Astrocyte (in vitro differentiated cells and primary cell): ENCODE data around the gene WTAP. TPM values are rescaled to one million over a fixed set of nuclear protein-coding genes. Genes with fewer than 3 reads are reported as not detected.
"Not testable (repeated sequence)": the region's sequence is repeated elsewhere in the genome, so short reads cannot be mapped to it uniquely, and the experiment has no call there.

Experiments used
- DNase-seq: peaks from one replicate; pipeline ENCODE4 v3.0.0-alpha.2; 2010; ENCODE audit warnings: low read depth
- FAIRE-seq: peaks from 2 replicates; lab custom pipeline; 2011; peaks lifted over from hg19 to GRCh38; lab: Jason Lieb, UNC
- H2AFZ ChIP-seq: 2 replicates; pipeline ENCODE4 v1.6.0; 2012; ENCODE audit warnings: low read depth, low read length, inconsistent platforms
- H3K27ac ChIP-seq: 2 replicates; pipeline ENCODE4 v1.5.1; 2011; ENCODE audit warnings: low read depth, low read length, inconsistent platforms
- H3K27me3 ChIP-seq: 2 replicates; pipeline ENCODE4 v1.6.0; 2011; ENCODE audit warnings: low read length, inconsistent platforms; ENCODE audit not compliant: insufficient read depth
- H3K36me3 ChIP-seq: 2 replicates; pipeline ENCODE4 v1.5.1; 2011; ENCODE audit warnings: low read length, inconsistent platforms; ENCODE audit not compliant: insufficient read depth
- H3K4me1 ChIP-seq: 2 replicates; pipeline ENCODE4 v1.5.1; 2011; ENCODE audit warnings: low read length, inconsistent platforms; ENCODE audit not compliant: insufficient read depth
- H3K4me2 ChIP-seq: 2 replicates; pipeline ENCODE4 v1.6.0; 2012; ENCODE audit warnings: low read length, inconsistent platforms
- H3K4me3 ChIP-seq: 2 replicates; pipeline ENCODE4 v1.5.1; 2011; ENCODE audit warnings: low read depth, mild to moderate bottlenecking, low read length, inconsistent platforms; ENCODE audit not compliant: insufficient read depth
- H3K79me2 ChIP-seq: 2 replicates; pipeline ENCODE4 v1.6.0; 2012; ENCODE audit warnings: mild to moderate bottlenecking, low read length, inconsistent platforms; ENCODE audit not compliant: insufficient read depth
- H3K9ac ChIP-seq: 2 replicates; pipeline ENCODE4 v1.6.0; 2012; ENCODE audit warnings: mild to moderate bottlenecking, low read length, inconsistent platforms
- H3K9me3 ChIP-seq: 2 replicates; pipeline ENCODE4 v1.5.1; 2012; ENCODE audit warnings: low read depth, mild to moderate bottlenecking, low read length, inconsistent platforms; ENCODE audit not compliant: insufficient read depth
- H4K20me1 ChIP-seq: 2 replicates; pipeline ENCODE4 v1.6.0; 2012; ENCODE audit warnings: low read length, inconsistent platforms; ENCODE audit not compliant: insufficient read depth
- H3K27ac Mint-ChIP-seq: one replicate; pipeline ENCODE4 v1.8.0; 2021; ENCODE audit warnings: mild to moderate bottlenecking, mixed read lengths; ENCODE audit not compliant: unreplicated experiment
- H3K27me3 Mint-ChIP-seq: one replicate; pipeline ENCODE4 v1.8.0; 2021; ENCODE audit warnings: low read depth, mixed read lengths; ENCODE audit not compliant: unreplicated experiment
- H3K36me3 Mint-ChIP-seq: one replicate; pipeline ENCODE4 v1.8.0; 2021; ENCODE audit warnings: low read depth, mixed read lengths; ENCODE audit not compliant: unreplicated experiment
- H3K4me1 Mint-ChIP-seq: one replicate; pipeline ENCODE4 v1.8.0; 2021; ENCODE audit warnings: low read depth, mixed read lengths; ENCODE audit not compliant: unreplicated experiment
- H3K4me3 Mint-ChIP-seq: one replicate; pipeline ENCODE4 v1.8.0; 2021; ENCODE audit warnings: mild to moderate bottlenecking, moderate library complexity, mixed read lengths; ENCODE audit not compliant: unreplicated experiment
- H3K9me3 Mint-ChIP-seq: one replicate; pipeline ENCODE4 v1.8.0; 2021; ENCODE audit warnings: mild to moderate bottlenecking, mixed read lengths; ENCODE audit not compliant: unreplicated experiment
- CTCF ChIP-seq: IDR thresholded peaks from 2 replicates; pipeline ENCODE4 v1.5.1; 2011; ENCODE audit warnings: low read depth, mild to moderate bottlenecking, inconsistent platforms, low read length, moderate library complexity; ENCODE audit not compliant: insufficient read depth
- EZH2 ChIP-seq: IDR thresholded peaks from 2 replicates; pipeline ENCODE4 v1.6.1; 2012; ENCODE audit warnings: mild to moderate bottlenecking, low read length, inconsistent platforms; ENCODE audit not compliant: insufficient read depth
- total RNA-seq: library from RNA; stranded (reverse); gene quantifications from 2 replicates; pipeline ENCODE4 v1.2.1, GENCODE V29; 2021

WTAP gene
- total RNA-seq, 1 donor from 2014 or later, result 93.8 TPM

- DNase-seq (no peak), FAIRE-seq (no peak)
- Histone ChIP-seq H3K4me2 (no peak overlapping the region), H3K9ac (no peak overlapping the region), H3K4me1 (peaks cover 10% of the 10 kb centered on the region), H3K4me3 (no peak overlapping the region), H2AFZ (no peak overlapping the region), H4K20me1 (peaks cover 6% of the 10 kb centered on the region), H3K79me2 (peaks cover 23% of the 10 kb centered on the region), H3K9me3 (no peaks in the 10 kb centered on the region), H3K27me3 (no peaks in the 10 kb centered on the region), H3K27ac (no peak overlapping the region), H3K36me3 (peaks cover 6% of the 10 kb centered on the region)
- Mint-ChIP-seq H3K27ac (no peak overlapping the region), H3K9me3 (no peaks in the 10 kb centered on the region), H3K4me1 (peaks cover 6% of the 10 kb centered on the region), H3K4me3 (no peak overlapping the region), H3K36me3 (peaks cover 8% of the 10 kb centered on the region), H3K27me3 (no peaks in the 10 kb centered on the region)
- TF ChIP-seq CTCF (no peak), EZH2 (no peak)
Observed at GRCh38 chr6:159687341-159687740, 40.0 kb upstream of the WTAP start.

- Histone ChIP-seq H3K9me3 (no peaks in the 10 kb centered on the region), H4K20me1 (peaks cover 6% of the 10 kb centered on the region), H3K4me2 (no peak overlapping the region), H3K27ac (no peak overlapping the region), H3K9ac (no peak overlapping the region), H3K4me1 (peaks cover 12% of the 10 kb centered on the region), H3K4me3 (no peak overlapping the region), H2AFZ (no peak overlapping the region), H3K36me3 (peaks cover 6% of the 10 kb centered on the region), H3K79me2 (peaks cover 28% of the 10 kb centered on the region), H3K27me3 (no peaks in the 10 kb centered on the region)
- no peaks in the 10 kb centered on the region for H3K27me3 Mint-ChIP-seq
- peaks cover 8% of the 10 kb centered on the region for H3K36me3 Mint-ChIP-seq
- H3K9me3 Mint-ChIP-seq, result no peaks in the 10 kb centered on the region
- H3K27ac Mint-ChIP-seq, result no peak overlapping the region
- H3K4me3 Mint-ChIP-seq, result peak overlapping the region; percentile 62
- TF ChIP-seq CTCF (no peak), EZH2 (no peak)
- H3K4me1 Mint-ChIP-seq, result peaks cover 6% of the 10 kb centered on the region
- no peak for DNase-seq
- no peak for FAIRE-seq
Observed at GRCh38 chr6:159688266-159688905, 38.9 kb upstream of the WTAP start.

GRCh38 chr6:159689001-159689400, 38.3 kb upstream of the WTAP start:
- DNase-seq (no peak), FAIRE-seq (no peak)
- Mint-ChIP-seq H3K27ac (no peak overlapping the region), H3K4me1 (peaks cover 9% of the 10 kb centered on the region), H3K4me3 (no peak overlapping the region), H3K27me3 (no peaks in the 10 kb centered on the region), H3K36me3 (peaks cover 8% of the 10 kb centered on the region), H3K9me3 (no peaks in the 10 kb centered on the region)
- no peaks in the 10 kb centered on the region for H3K9me3 ChIP-seq
- H3K27me3 ChIP-seq, result no peaks in the 10 kb centered on the region
- no peak overlapping the region for H3K27ac ChIP-seq
- H4K20me1 ChIP-seq, result peaks cover 6% of the 10 kb centered on the region
- no peak overlapping the region for H2AFZ ChIP-seq
- H3K4me3 ChIP-seq, result no peak overlapping the region
- H3K9ac ChIP-seq, result no peak overlapping the region
- TF ChIP-seq CTCF (no peak), EZH2 (no peak)
- peaks cover 28% of the 10 kb centered on the region for H3K79me2 ChIP-seq
- peaks cover 15% of the 10 kb centered on the region for H3K4me1 ChIP-seq
- no peak overlapping the region for H3K4me2 ChIP-seq
- H3K36me3 ChIP-seq, result peaks cover 3% of the 10 kb centered on the region

GRCh38 chr6:159690135-159690534, 37.2 kb upstream of the WTAP start:
- not testable (repeated sequence) for H3K9me3 Mint-ChIP-seq
- peaks cover 28% of the 10 kb centered on the region for H3K79me2 ChIP-seq

More at GRCh38 chr6:159690135-159690534, 37.2 kb upstream of the WTAP start:
- not testable (repeated sequence) for DNase-seq, H3K4me3 Mint-ChIP-seq, H3K4me2 ChIP-seq, H3K27me3 ChIP-seq, FAIRE-seq, H4K20me1 ChIP-seq, H3K4me3 ChIP-seq, H3K27me3 Mint-ChIP-seq, H3K36me3 ChIP-seq, H3K9me3 ChIP-seq, H3K27ac ChIP-seq, H3K9ac ChIP-seq, H2AFZ ChIP-seq
- Mint-ChIP-seq H3K4me1 (peaks cover 15% of the 10 kb centered on the region), H3K36me3 (peaks cover 13% of the 10 kb centered on the region), H3K27ac (peak overlapping the region; percentile 58)
- H3K4me1 ChIP-seq, result peaks cover 16% of the 10 kb centered on the region
